Epithelial cell of proximal tubule (primary cell): ENCODE measurements around the gene TGIF2LX. TPM values are rescaled to one million over a fixed set of nuclear protein-coding genes. Genes with fewer than 3 reads are reported as not detected.
"Not testable (repeated sequence)": the region's sequence is repeated elsewhere in the genome, so short reads cannot be mapped to it uniquely, and the experiment has no call there.

ENCODE experiments used
- DNase-seq: peaks from one replicate; pipeline ENCODE4 v3.0.0-alpha.2; 2011; ENCODE audit warnings: low read depth
- H3K4me3 ChIP-seq: 2 replicates; pipeline ENCODE4 v1.5.1; 2011; ENCODE audit warnings: low read depth, mild to moderate bottlenecking, low read length
- total RNA-seq: library from RNA; depleted of rRNA; stranded (reverse); fragments of >200 nt; gene quantifications from 2 replicates; pipeline ENCODE4 v1.2.3, GENCODE V29; 2015

The TGIF2LX gene
- not detected in 2 replicates for total RNA-seq

DNA sequence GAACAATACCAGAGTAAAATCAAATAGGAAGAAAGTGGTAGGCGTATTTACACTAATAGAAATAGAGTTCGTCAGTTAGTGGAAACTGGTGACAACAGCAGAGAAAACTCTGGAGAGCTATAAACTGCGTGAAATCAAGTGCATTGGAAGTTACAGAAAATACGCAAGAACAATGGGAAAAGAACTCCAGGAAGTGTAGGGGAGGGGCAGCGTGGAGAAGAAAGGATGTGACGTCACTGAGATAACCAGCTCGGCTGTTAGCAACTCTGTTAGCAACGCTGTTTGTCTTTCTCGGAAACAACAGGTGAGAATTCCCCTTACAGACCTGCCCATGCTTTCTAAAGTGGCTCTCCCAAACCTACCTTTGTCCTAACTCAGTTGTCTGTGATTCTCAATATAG is at the start of gene TGIF2LX:
Gene TGIF2LX, plus strand, starts transcription at position 244 of the 400 bp plus-strand sequence. CDS start 178 bp downstream, outside the sequence.
- DNase-seq, H3K4me3 ChIP-seq: not testable (repeated sequence)

DNA sequence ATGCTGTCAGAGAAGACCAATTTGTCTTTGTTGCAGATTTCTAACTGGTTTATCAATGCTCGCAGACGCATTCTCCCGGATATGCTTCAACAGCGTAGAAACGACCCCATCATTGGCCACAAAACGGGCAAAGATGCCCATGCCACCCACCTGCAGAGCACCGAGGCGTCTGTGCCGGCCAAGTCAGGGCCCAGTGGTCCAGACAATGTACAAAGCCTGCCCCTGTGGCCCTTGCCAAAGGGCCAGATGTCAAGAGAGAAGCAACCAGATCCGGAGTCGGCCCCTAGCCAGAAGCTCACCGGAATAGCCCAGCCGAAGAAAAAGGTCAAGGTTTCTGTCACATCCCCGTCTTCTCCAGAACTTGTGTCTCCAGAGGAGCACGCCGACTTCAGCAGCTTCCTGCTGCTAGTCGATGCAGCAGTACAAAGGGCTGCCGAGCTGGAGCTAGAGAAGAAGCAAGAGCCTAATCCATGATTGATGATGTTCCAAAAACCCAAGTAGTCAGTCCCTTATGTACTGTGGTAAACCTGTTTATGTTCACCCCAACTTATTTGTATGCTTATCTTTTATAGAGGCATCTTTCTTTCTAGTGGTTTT is 728 bp downstream of the TGIF2LX start:
- DNase-seq, H3K4me3 ChIP-seq: not testable (repeated sequence)

DNA sequence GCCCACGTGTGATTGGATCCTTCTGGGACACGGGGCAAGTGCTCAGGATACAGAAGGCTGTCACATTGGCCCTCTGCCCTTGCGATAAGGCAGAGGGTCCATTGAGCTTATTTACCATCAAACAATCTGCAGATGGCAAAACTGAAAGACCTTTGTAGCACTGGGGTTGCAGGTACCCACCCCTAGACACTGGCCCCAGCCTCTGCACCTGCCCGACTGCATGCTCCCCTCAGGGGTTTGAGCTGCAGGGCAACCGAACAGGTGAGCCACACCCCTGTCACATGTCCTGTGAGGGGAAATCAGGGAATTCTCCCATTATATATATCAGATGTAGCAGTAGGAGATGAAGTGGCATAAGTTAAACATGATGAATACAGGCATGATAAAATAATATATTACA is 21.4 kb downstream of the TGIF2LX start:
- not testable (repeated sequence) for DNase-seq, H3K4me3 ChIP-seq

DNA sequence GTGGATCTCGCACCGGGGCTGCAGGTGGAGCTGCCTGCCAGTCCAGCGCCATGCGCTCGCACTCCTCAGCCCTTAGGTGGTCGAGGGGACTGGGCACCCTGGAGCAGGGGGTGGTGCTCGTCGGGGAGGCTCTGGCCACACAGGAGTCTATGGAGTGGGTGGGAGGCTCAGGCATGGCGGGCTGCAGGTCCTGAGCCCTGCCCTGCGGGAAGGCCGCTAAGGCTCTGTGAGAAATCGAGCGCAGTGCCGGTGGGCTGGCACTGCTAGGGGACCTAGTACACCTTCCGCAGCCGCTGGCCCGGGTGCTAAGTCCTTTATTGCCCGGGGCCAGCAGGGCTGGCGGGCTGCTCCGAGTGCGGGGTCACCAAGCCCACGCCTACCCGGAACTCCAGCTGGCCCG is 43.9 kb downstream of the TGIF2LX start:
- not testable (repeated sequence) for H3K4me3 ChIP-seq, DNase-seq
